Measurements from ENCODE around the gene KCNA1.

DNA sequence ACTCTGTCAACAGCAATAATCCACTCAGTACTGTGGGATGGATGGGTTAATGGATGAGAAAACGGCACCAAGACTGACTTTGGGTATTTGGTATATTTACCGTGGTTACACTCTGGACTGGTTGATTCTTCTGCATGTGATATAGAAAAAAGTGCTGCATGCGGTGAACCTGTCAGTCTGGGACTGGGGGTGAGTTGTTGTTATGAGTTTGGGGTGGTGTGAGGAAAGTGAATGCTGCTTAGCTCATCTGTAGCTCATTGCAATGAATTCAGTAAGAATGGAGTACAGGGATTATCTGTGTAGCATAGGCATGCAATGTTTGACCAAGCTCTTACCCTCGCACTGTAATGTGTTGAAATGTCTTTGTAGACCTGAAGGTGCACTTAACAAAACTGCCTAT lies 6.0 kb downstream of the KCNA1 start:
- TF ChIP-seq POLR2A (IDR thresholded peaks at IDR 0.05; ENCODE audit: low read depth, low read length) (no peak), POLR2AphosphoS5 (IDR thresholded peaks at IDR 0.05; ENCODE audit: insufficient read depth, low read depth, low read length) (no peak), JUN (IDR thresholded peaks at IDR 0.05; ENCODE audit: borderline replicate concordance, insufficient read depth, insufficient read length, low read depth) (no peak), EZH2 (IDR thresholded peaks at IDR 0.05; ENCODE audit: borderline replicate concordance, low read depth, low read length, severe bottlenecking) (no peak), FOS (IDR thresholded peaks at IDR 0.05; ENCODE audit: borderline replicate concordance, insufficient read depth, low read length) (no peak), MYC (IDR thresholded peaks at IDR 0.05; ENCODE audit: low read depth, low read length) (no peak), GATA2 (IDR thresholded peaks at IDR 0.05; ENCODE audit: insufficient read depth, insufficient read length, low read depth, low read length) (no peak)
- TF ChIP-seq, protein P1, sequence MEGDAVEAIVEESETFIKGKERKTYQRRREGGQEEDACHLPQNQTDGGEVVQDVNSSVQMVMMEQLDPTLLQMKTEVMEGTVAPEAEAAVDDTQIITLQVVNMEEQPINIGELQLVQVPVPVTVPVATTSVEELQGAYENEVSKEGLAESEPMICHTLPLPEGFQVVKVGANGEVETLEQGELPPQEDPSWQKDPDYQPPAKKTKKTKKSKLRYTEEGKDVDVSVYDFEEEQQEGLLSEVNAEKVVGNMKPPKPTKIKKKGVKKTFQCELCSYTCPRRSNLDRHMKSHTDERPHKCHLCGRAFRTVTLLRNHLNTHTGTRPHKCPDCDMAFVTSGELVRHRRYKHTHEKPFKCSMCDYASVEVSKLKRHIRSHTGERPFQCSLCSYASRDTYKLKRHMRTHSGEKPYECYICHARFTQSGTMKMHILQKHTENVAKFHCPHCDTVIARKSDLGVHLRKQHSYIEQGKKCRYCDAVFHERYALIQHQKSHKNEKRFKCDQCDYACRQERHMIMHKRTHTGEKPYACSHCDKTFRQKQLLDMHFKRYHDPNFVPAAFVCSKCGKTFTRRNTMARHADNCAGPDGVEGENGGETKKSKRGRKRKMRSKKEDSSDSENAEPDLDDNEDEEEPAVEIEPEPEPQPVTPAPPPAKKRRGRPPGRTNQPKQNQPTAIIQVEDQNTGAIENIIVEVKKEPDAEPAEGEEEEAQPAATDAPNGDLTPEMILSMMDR (IDR thresholded peaks at IDR 0.05; ENCODE audit: extremely low read depth in 1 of 2, insufficient read depth in 1 of 2, low read depth in 1 of 2, low read length in 2 of 2): no peak
- TF ChIP-seq, protein P2, sequence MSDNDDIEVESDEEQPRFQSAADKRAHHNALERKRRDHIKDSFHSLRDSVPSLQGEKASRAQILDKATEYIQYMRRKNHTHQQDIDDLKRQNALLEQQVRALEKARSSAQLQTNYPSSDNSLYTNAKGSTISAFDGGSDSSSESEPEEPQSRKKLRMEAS (IDR thresholded peaks at IDR 0.05; ENCODE audit: insufficient read depth, insufficient read length): no peak
